Activated CD8-positive, alpha-beta memory T cell treated with anti-CD3 and anti-CD28 coated beads, Interleukin-2, amount 50 U/mL, for 24 hours (primary cell): ENCODE measurements around the gene SPECC1.
"Not testable (repeated sequence)": the region's sequence is repeated elsewhere in the genome, so short reads cannot be mapped to it uniquely, and the experiment has no call there.

Experiments used
- DNase-seq: peaks from one replicate; pipeline ENCODE4 v3.0.0-alpha.2; 2020; ENCODE audit errors: extremely low read depth

Gene SPECC1, protein sequence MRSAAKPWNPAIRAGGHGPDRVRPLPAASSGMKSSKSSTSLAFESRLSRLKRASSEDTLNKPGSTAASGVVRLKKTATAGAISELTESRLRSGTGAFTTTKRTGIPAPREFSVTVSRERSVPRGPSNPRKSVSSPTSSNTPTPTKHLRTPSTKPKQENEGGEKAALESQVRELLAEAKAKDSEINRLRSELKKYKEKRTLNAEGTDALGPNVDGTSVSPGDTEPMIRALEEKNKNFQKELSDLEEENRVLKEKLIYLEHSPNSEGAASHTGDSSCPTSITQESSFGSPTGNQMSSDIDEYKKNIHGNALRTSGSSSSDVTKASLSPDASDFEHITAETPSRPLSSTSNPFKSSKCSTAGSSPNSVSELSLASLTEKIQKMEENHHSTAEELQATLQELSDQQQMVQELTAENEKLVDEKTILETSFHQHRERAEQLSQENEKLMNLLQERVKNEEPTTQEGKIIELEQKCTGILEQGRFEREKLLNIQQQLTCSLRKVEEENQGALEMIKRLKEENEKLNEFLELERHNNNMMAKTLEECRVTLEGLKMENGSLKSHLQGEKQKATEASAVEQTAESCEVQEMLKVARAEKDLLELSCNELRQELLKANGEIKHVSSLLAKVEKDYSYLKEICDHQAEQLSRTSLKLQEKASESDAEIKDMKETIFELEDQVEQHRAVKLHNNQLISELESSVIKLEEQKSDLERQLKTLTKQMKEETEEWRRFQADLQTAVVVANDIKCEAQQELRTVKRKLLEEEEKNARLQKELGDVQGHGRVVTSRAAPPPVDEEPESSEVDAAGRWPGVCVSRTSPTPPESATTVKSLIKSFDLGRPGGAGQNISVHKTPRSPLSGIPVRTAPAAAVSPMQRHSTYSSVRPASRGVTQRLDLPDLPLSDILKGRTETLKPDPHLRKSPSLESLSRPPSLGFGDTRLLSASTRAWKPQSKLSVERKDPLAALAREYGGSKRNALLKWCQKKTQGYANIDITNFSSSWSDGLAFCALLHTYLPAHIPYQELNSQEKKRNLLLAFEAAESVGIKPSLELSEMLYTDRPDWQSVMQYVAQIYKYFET

DNA sequence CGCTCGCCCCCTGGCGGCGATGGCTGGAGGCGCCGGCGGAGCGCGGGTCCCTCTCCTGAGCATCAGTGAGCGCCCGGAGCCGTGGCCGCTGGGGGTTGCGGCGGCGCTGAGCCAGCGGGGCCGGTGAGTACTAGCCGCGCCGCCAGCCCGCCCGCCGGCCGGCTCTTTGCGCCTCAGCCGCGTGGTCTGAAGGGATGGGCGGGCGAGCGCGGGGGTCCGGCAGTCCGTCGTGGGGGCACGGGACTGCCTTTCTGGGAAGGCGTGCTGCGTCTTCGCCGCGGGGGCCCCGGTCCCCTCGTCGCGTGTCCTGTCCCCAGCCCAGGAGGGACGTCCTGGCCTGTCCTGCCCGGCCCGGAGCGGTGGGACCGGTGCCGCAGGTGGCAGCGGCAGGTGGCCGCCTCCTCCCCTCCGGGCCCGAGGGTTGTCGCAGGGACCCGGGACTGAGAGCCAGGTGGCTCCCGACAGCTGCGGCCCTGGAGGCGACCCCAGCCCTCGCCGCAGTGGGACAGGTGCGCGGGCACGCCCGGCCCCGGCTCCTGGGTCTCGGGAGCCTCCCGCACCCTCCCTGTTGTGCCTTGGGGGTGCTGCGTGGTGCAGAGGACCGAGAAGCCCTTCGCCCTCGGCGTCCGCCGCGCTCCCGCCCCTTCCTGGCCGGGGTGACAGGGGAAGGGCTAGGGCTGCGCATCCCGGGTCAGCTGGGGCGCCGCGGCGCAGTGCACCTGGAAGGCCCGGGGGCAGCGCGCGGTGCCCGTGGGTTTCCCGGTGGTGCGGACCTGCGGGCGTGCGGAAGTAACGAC lies at the start of gene SPECC1:
TSS of gene SPECC1 (plus strand) at position 58 of the 797 bp plus-strand sequence. CDS start 87,293 bp downstream, outside the sequence.
- DNase-seq, result peak; percentile 43

- not testable (repeated sequence) for DNase-seq
These were observed 46.2 kb upstream of the SPECC1 start for GRCh38 chr17:19962954-19963353.

DNA sequence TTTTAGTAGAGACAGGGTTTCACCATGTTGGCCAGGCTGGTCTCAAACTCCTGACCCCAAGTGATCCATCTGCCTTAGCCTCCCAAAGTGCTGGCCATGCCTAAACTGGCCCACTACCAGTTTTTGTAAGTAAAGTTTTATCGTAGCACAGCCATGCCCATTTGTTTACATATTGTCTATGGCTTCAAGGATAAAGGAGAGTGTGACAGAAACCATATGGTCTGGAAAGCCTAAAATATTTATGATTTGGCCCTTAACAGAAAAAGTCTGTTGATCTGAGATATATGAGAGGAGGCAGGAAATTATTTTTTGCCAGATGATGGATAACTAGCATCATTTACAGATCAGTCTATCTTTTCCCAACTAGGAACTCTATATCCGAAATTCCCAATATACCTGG lies 36.0 kb upstream of the SPECC1 start:
- no peak for DNase-seq

GRCh38 chr17:19975601-19976000 lies 33.6 kb upstream of the SPECC1 start:
- DNase-seq, result no peak

DNA sequence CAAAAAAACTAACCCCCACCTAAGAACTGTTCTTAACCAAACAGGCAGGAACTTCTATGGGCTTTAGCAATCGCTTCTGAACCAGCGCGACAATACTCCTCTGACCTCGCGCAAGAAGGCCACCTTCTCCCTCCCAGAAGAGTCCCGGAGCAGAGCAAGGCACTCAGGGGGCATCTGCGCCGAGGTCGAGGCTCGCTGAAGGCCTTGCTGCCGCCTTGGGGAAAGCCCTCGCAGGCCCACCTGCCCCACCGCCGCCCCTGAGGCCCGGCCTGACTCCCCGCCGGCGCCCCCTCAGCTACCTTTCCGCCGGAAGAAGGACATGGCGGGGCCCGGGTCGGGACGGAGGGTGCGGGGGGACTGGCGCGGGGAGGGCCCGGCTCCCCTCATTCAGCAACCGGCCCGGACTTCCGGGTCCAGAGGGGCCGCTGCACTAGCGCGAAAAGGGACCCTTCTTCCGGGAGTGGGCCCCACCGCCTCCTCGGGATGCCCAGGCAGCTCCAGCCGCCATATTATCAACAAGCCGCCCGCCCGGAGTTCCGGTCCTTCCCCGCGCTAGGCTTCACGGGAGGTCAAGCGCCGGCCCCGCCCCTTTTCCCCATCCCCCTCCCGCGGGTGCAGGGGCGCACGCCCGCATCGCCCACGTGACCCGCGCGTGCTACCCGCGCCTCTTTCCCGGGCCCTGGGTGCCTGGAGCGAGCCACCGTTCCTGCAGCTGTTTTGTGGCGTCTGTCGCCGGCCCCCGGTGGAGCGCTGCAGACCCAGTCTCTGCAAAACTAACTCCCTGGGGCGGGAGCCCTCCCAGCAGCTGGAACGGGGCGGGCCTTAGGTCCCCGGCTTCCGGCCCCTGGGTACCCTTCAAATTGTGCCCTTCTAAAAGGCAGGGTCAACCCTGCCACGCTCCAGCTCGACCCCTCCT lies 31.6 kb upstream of the SPECC1 start, which contains the start of gene AKAP10:
TSS of gene AKAP10 (minus strand) at position 536 of the 916 bp plus-strand sequence. CDS start at position 387, 149 bp downstream.
- DNase-seq, result peak; percentile 90

- DNase-seq, result no peak
These were observed 30.9 kb upstream of the SPECC1 start for GRCh38 chr17:19978209-19978802.

GRCh38 chr17:19978805-19979211 lies 30.4 kb upstream of the SPECC1 start:
- DNase-seq, result no peak

GRCh38 chr17:19979917-19980770 lies 29.0 kb upstream of the SPECC1 start:
- no peak for DNase-seq

DNA sequence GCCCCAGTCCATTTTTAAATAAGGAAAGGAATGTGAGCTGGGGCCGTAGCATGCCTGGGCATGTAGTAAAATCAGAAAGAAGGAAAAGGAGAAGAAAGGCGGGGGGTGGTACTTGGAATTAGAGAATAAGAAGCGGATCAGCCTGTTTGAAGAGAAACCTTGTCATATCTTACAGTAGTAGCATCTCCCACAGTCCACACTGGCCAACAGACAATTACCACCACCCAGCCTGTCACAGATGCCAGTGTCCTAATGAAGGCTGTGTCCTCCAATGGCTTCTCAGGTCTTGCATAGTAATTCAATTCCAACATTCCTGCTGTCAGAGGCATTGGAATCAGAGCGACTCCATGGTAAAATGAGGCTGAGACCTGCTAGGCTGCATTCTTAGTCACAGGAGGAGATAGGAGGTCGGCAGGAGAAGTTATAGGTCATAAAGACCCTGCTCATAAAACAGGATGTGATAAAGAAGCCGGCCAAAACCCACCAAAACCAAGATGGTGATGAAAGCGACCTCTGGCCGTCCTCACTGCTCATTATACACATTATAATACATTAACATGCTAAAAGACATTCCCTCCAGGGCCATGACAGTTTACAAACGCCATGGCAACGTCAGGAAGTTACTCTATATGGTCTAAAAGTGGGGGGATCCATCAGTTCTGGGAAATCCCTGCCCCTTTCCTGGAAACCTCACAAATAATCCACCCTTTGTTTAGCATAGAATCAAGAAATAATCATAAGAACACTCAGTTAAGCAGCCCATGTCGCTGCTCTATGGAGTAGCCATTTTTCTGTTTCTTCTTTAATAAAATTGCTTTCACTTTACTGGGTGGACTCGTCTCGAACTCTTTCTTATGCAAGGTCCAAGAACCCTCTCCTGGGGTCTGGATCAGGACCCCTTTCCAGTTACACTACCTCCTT lies 22.0 kb upstream of the SPECC1 start:
- DNase-seq, result no peak

- DNase-seq, result no peak
These were observed 21.3 kb upstream of the SPECC1 start for GRCh38 chr17:19987897-19988296.

DNA sequence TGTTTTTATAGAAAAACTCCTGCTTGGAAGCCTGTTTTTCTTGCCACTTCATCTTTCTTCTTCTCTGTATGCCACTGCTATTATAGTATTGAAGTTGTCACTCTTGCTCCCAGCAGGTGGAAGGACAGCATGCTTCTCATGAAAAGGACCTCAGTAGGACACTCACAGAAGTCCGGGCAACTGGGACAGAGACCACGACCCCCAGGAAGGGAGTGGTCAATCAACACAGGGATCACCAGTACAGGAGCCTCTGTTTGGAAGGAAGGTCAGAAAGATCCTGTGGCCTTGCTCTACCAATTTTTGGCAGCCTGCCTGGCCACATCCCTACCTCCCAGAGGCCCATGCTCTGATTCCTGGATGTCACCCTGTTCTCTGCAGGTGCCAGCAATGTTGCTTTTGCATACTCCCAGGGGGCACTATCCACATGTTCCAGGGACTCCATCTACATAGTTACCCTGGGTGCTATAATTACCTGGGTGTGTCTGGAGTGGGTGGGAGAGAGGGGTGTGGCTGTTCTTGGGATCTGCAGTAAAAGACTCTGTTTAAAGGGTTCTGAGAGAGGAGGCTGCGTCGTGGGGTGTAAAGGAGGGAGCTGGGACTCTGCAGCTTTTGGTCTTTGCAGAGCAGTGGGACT lies 17.8 kb upstream of the SPECC1 start:
- no peak for DNase-seq

DNA sequence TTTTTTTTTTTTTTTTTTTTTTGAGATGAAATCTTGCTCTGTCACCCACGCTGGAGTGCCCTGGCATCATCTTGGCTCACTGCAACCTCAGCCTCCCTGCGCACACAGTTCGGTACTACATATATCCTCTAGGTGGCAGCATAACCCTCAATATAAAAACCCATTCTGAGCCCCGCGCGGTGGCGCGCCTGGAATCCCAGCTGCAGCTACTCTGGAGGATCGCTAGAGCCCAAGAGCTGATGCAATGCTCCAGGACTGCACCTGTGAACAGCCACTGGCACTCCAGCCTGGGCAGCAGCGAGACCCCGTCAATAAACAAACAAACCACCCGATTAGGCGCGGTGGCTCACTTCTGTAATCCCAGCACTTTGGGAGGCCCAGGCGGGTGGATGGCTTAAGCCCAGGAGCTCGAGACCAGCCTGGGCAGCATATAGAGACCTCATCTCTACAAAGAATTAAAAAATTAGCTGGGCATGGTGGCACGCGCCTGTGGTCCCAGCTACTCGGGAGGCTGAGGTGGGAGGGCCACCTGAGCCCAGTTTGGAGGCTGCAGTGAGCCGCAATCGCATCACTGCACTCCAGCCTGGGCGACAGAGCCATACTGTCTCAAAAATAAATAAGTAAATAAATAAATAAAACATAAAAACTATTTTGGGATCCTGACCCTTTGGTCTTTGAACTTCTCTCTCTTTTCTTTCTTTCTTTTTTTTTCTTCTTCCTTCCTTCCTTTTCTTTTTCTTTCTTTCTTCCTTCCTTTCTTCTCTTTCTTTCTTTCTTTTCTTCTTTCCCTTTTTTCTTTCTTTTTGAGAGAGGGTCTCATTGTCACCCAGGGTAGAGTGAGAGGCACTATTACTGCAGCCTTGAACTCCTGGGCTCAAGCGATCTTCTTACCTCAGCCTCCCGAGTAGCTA lies 16.1 kb upstream of the SPECC1 start:
- peak; percentile 38 for DNase-seq

DNA sequence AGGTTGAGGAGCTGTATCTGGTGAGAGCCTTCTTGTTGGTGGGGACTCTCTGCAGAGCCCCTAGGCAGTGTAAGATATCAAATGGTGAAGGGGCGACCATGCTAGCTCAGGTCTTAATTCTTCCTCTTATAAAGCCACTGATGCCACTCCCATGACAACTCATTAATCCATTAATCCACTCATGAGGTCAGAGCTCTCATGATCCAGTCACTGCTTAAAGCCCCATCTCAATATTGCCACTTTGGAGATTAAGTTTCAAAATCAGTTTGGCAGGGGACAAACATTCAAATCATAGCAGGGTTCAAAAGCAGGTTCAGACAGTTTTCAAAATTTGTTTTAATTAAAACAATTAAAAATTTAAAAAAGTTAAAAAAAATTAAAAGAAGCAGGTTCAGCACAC lies 13.1 kb upstream of the SPECC1 start:
- DNase-seq, result no peak

- no peak for DNase-seq
These were observed 12.7 kb upstream of the SPECC1 start for GRCh38 chr17:19996502-19996901.

DNA sequence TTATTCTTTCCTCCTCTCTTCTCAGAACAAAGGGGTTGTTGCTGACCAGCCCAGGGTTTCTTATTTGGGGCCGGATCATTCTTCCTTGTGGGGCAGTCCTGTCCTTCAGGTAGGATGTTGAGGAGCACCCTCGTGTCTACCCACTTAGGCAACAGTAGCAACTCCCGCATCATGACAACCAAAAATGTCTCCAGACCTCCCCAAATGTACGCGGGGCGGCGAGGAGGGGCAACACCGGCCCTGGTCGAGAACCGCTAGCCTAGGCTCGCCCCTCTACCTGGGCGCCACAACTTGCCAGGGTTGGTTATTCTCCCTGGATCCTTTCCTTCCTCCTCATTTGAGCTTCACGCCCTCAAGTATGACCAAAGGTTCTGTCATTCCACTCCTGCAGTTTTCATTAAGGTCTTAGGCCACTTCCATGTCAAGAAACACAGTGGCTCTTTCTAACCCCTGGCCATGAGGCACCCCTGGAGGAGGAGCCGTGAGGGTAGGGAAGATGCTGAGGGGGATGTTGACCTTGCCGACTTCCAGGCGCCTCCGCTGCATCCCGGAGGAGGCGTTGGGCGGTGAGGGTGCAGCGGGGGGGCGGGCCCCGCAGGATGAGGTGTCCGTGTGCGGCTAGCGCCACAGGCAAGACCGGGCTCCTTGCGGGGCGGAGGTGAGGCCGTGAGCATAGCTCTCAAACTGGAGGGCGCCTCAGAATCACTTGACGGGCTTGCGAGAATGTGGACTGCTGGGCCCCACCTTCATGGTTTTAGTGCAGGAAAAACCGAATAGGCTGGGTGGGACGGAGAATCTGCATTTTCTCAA lies 712 bp upstream of the SPECC1 start:
- DNase-seq, result no peak

- DNase-seq, result no peak
These were observed 182 bp upstream of the SPECC1 start for GRCh38 chr17:20009052-20009301.
